Panc1 (cell line): ENCODE data around the gene ANAPC16. TPM values are rescaled to one million over a fixed set of nuclear protein-coding genes. Genes with fewer than 3 reads are reported as not detected.
"Not testable (repeated sequence)": the region's sequence is repeated elsewhere in the genome, so short reads cannot be mapped to it uniquely, and the experiment has no call there.

Source experiments
- ATAC-seq: fragments of 200-7000 bp; cut with Tn5 transposase; 2 replicates; pipeline ENCODE4 v1.9.1; 2020; ENCODE audit warnings: mild to moderate bottlenecking, moderate library complexity
- BruUV-seq: library from RNA; stranded (reverse); fragments of 400-500 nt; replicated peaks from 2 replicates; lab custom pipeline; 2021; lab: Mats Ljungman, UMichigan
- CTCF ChIA-PET: fragments of 300-600 bp; sonication (Branson Sonifier 250); formaldehyde crosslinking; loops from one replicate; lab custom pipeline; 2022; ENCODE audit warnings: antibody characterized with exemption; lab: Charles Lee
- POLR2A ChIA-PET: fragments of 300-600 bp; sonication (Branson Sonifier 250); formaldehyde crosslinking; loops from one replicate; lab custom pipeline; 2022; ENCODE audit warnings: antibody characterized with exemption; lab: Charles Lee
- DNase-seq: peaks from one replicate; pipeline ENCODE4 v3.0.0-alpha.2; 2010; ENCODE audit warnings: low read depth, low spot score
- H3K27ac ChIP-seq: 2 replicates; pipeline ENCODE4 v1.5.1; 2011; ENCODE audit warnings: mild to moderate bottlenecking, low read length, inconsistent platforms
- H3K27me3 ChIP-seq: fragments of 200-500 bp; sonication (Bioruptor generic); 2 replicates; pipeline ENCODE4 v1.6.0; 2014; ENCODE audit warnings: low read length, inconsistent platforms; ENCODE audit not compliant: control insufficient read depth, insufficient read depth
- H3K36me3 ChIP-seq: fragments of 200-500 bp; sonication (Bioruptor generic); 2 replicates; pipeline ENCODE4 v1.5.1; 2014; ENCODE audit warnings: inconsistent platforms, mild to moderate bottlenecking, low read length, moderate library complexity; ENCODE audit not compliant: control insufficient read depth, insufficient read depth
- H3K4me1 ChIP-seq: 2 replicates; pipeline ENCODE4 v1.5.1; 2011; ENCODE audit warnings: inconsistent platforms, mild to moderate bottlenecking, low read length, moderate library complexity; ENCODE audit not compliant: control insufficient read depth, insufficient read depth
- H3K4me3 ChIP-seq, 2 experiments: 2 replicates each; pipeline ENCODE4 v1.5.1; 2011 to 2012; ENCODE audit warnings: low read depth in 2 of 2, low read length in 2 of 2, mild to moderate bottlenecking in 2 of 2, inconsistent platforms in 1 of 2, moderate library complexity in 1 of 2
- H3K9me3 ChIP-seq: fragments of 200-500 bp; sonication (Bioruptor generic); 2 replicates; pipeline ENCODE4 v1.5.1; 2014; ENCODE audit warnings: low read depth, mild to moderate bottlenecking, inconsistent platforms, low read length, moderate library complexity; ENCODE audit not compliant: control insufficient read depth, insufficient read depth
- POLR2AphosphoS5 ChIP-seq: IDR thresholded peaks from 2 replicates; pipeline ENCODE4 v1.6.1; 2012; ENCODE audit warnings: mild to moderate bottlenecking, low read depth, low read length, moderate library complexity
- SIN3A ChIP-seq: IDR thresholded peaks from 2 replicates; pipeline ENCODE4 v1.6.1; 2012; ENCODE audit warnings: low read depth, mild to moderate bottlenecking, low read length, moderate library complexity, borderline replicate concordance; ENCODE audit not compliant: insufficient read depth
- TCF7L2 ChIP-seq: IDR thresholded peaks from 2 replicates; pipeline ENCODE4 v1.6.1; 2011; ENCODE audit warnings: mild to moderate bottlenecking, low read depth, low read length, inconsistent platforms
- in situ Hi-C: cut with HindIII; loops from 2 replicates; pipeline ENCODE4 v1.10.0; 2016; ENCODE audit warnings: low sequenced_read_pairs, low pct_unique_long_range_greater_than_20kb
- intact Hi-C: fragments of 100-400 bp; cut with micrococcal nuclease; formaldehyde crosslinking; loops from one replicate; pipeline ENCODE4 v1.10.0; 2022; ENCODE audit not compliant: unreplicated experiment
- total RNA-seq: library from RNA; stranded (reverse); gene quantifications from one replicate; pipeline ENCODE4 v1.2.1, GENCODE V29; 2021; ENCODE audit not compliant: unreplicated experiment
- TF ChIP-seq, protein P1 (sequence below), 2 experiments: IDR thresholded peaks; 2 replicates each; pipeline ENCODE4 v1.6.1; 2011 to 2012; ENCODE audit warnings: low read depth in 2 of 2, control low read depth in 1 of 2, low read length in 1 of 2, mild to moderate bottlenecking in 1 of 2, moderate library complexity in 1 of 2; ENCODE audit not compliant: insufficient read depth in 1 of 2
- TF ChIP-seq, protein P2 (sequence below): fragments of 450-650 bp; IDR thresholded peaks from 2 replicates; pipeline ENCODE4 v1.5.1; 2017; ENCODE audit warnings: mild to moderate bottlenecking

Gene ANAPC16
- total RNA-seq, 1 experiment from 2014 or later: 110 TPM

DNA sequence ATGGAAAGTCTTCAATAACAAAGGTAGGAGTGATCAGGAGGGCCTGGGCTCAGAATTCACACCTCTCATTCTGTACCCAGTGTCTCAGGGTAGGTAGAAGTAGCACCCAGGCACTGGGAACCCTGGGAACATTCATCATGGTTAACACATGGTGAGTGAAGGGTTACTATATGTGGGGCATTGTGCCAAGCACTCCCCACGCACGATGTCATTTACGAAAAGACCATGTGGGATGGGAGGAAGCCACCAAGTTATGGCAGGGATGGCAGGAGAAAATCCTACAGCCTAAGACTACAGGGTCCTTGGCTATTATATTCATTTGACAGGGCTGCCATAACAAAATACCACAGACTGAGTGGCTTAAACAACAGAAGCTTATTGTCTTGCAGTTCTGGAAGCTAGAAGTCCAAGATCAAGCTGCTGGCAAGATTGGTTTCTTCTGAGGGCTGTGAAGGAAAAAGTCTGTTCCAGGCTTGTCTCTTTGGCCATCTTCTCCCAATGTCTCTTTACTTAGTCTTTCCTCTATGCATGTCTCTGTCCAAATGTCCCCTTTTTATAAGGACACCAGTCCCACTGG is 30.2 kb downstream of the ANAPC16 start:
- ChIA-PET POLR2A (interaction anchor here (0.7 kb wide), 1 partner anchor 213 kb away, joined by 6 read pairs; no protein-coding TSS in a partner anchor), CTCF (no interaction called here)
- Histone ChIP-seq H3K27ac (peak overlapping the region; percentile 19; the same call in 1 of the 2 replicates), H3K36me3 (no peaks in the 10 kb centered on the region), H3K4me1 (peaks cover 37% of the 10 kb centered on the region), H3K4me3 (no peak overlapping the region), H3K27me3 (no peaks in the 10 kb centered on the region), H3K9me3 (no peaks in the 10 kb centered on the region)
- TF ChIP-seq, protein P1, sequence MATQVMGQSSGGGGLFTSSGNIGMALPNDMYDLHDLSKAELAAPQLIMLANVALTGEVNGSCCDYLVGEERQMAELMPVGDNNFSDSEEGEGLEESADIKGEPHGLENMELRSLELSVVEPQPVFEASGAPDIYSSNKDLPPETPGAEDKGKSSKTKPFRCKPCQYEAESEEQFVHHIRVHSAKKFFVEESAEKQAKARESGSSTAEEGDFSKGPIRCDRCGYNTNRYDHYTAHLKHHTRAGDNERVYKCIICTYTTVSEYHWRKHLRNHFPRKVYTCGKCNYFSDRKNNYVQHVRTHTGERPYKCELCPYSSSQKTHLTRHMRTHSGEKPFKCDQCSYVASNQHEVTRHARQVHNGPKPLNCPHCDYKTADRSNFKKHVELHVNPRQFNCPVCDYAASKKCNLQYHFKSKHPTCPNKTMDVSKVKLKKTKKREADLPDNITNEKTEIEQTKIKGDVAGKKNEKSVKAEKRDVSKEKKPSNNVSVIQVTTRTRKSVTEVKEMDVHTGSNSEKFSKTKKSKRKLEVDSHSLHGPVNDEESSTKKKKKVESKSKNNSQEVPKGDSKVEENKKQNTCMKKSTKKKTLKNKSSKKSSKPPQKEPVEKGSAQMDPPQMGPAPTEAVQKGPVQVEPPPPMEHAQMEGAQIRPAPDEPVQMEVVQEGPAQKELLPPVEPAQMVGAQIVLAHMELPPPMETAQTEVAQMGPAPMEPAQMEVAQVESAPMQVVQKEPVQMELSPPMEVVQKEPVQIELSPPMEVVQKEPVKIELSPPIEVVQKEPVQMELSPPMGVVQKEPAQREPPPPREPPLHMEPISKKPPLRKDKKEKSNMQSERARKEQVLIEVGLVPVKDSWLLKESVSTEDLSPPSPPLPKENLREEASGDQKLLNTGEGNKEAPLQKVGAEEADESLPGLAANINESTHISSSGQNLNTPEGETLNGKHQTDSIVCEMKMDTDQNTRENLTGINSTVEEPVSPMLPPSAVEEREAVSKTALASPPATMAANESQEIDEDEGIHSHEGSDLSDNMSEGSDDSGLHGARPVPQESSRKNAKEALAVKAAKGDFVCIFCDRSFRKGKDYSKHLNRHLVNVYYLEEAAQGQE (IDR thresholded peaks at IDR 0.05; ENCODE audit: insufficient read depth in 1 of 2, low read depth in 2 of 2, low read length in 1 of 2): no peak
- TF ChIP-seq SIN3A (no peak), TCF7L2 (no peak), POLR2AphosphoS5 (no peak)
- TF ChIP-seq, protein P2, sequence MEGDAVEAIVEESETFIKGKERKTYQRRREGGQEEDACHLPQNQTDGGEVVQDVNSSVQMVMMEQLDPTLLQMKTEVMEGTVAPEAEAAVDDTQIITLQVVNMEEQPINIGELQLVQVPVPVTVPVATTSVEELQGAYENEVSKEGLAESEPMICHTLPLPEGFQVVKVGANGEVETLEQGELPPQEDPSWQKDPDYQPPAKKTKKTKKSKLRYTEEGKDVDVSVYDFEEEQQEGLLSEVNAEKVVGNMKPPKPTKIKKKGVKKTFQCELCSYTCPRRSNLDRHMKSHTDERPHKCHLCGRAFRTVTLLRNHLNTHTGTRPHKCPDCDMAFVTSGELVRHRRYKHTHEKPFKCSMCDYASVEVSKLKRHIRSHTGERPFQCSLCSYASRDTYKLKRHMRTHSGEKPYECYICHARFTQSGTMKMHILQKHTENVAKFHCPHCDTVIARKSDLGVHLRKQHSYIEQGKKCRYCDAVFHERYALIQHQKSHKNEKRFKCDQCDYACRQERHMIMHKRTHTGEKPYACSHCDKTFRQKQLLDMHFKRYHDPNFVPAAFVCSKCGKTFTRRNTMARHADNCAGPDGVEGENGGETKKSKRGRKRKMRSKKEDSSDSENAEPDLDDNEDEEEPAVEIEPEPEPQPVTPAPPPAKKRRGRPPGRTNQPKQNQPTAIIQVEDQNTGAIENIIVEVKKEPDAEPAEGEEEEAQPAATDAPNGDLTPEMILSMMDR: no peak
- BruUV-seq: no TSS peak
- in situ Hi-C loops: no loop called here
- ATAC-seq (no peak), DNase-seq (no peak)
- intact Hi-C loops: no loop called here

DNA sequence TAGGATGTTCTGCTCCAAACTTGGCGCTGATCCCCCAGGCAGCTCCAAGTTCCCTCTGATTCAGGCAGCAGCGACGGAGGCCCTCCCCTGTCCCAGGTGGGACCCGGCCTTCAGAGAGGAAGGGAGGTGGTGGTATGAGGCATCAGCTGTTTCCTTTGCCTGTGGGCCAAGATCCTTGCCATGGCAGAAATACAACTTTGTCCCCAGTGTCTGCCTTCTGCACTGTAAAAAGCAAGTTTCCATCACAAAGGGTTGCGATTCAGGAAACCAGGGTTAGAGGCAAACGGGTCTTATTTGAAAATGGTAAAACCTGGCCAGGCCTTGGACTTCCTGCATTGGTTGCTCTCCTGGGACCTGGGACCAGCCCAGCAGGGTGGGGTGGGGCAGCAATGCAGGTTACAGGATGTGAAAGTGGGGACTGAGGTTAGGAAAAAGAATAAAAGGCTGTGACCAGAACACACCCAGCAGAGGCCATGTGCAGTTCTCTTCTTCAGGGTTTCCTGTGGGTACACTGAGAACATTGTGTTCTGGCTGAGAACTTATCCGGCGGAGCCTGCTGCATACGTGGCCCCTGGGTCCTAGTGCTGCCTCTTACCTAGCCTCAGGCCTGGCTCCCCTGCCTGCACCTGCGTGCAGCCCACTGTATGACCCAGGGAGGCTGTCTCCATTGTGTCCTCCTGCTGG is 32.8 kb downstream of the ANAPC16 start:
- peak; percentile 62 for ATAC-seq
- H3K4me3 ChIP-seq: 0 out of 4 replicates have a peak overlapping the region, but pooled peaks of 1 of the 2 experiments have one; percentile 1
- peak overlapping the region; percentile 78 for H3K27ac ChIP-seq
- intact Hi-C loops (no loop called here), in situ Hi-C loops (no loop called here)
- TF ChIP-seq SIN3A (no peak), TCF7L2 (no peak), POLR2AphosphoS5 (no peak)
- TF ChIP-seq, protein P2: no peak
- TF ChIP-seq, protein P1 (IDR thresholded peaks at IDR 0.05; ENCODE audit: insufficient read depth in 1 of 2, low read depth in 2 of 2, low read length in 1 of 2): no peak
- no peaks in the 10 kb centered on the region for H3K36me3 ChIP-seq
- H3K9me3 ChIP-seq: no peaks in the 10 kb centered on the region
- no peaks in the 10 kb centered on the region for H3K27me3 ChIP-seq
- no TSS peak for BruUV-seq
- DNase-seq: no peak
- ChIA-PET POLR2A (interaction anchor here (0.7 kb wide), 1 partner anchor 536 kb away, joined by 5 read pairs; no protein-coding TSS in a partner anchor), CTCF (interaction anchor here (0.6 to 0.7 kb wide), 3 partner anchors 12 to 81 kb away, joined by 5 to 6 read pairs (median 5); no protein-coding TSS in a partner anchor)
- peaks cover 40% of the 10 kb centered on the region for H3K4me1 ChIP-seq

DNA sequence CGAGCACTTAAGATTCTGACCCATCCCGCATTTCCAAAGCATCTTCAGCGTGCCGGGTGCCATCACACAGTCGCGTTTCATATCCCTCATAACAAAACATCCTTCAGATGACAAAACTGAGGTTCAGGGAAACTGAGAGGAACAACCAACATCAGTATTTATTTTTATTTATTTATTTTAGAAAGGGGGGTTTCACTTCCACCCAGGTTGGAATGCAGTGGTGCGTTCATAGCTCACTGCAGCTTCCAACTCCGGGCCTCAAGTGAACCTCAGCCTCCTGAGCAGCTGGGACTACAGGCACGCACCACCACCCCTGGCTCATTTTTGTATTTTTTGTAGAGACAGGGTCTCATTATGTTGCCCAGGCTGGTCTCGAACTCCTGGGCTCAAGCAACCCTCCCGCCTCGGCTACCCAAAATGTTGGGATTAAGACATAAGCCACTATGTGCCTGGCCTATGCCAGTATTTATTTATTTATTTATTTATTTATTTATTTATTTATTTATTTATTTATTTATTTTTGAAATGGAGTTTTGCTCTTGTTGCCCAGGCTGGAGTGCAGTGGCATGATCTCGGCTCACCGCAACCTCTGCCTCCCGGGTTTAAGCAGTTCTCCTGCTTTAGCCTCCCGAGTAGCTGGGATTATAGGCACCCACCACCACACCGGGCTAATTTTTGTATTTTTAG is 33.5 kb downstream of the ANAPC16 start:
- BruUV-seq, DNase-seq, H3K36me3 ChIP-seq, CTCF ChIA-PET, intact Hi-C loops, in situ Hi-C loops, H3K4me3 ChIP-seq, POLR2A ChIA-PET, H3K27me3 ChIP-seq, ATAC-seq, H3K9me3 ChIP-seq: not testable (repeated sequence)
- H3K27ac ChIP-seq: peak overlapping the region; percentile 78; the same call in 1 of the 2 replicates
- peaks cover 35% of the 10 kb centered on the region for H3K4me1 ChIP-seq
